Activated CD4-positive, alpha-beta T cell treated with anti-CD3 and anti-CD28 coated beads, Interleukin-2, amount 10 ng/mL, durations not matched to agents 24 days and 14 days (primary cell): ENCODE measurements around the gene JTB. TPM values are rescaled to one million over a fixed set of nuclear protein-coding genes. Genes with fewer than 3 reads are reported as not detected.

Experiments used
- DNase-seq: peaks from one replicate; pipeline ENCODE4 v3.0.0; 2022
- H3K27ac Mint-ChIP-seq: one replicate; pipeline ENCODE4 v1.8.0; 2022; ENCODE audit warnings: mild to moderate bottlenecking, mixed read lengths
- H3K27me3 Mint-ChIP-seq: one replicate; pipeline ENCODE4 v1.8.0; 2022; ENCODE audit warnings: mixed read lengths
- H3K36me3 Mint-ChIP-seq: one replicate; pipeline ENCODE4 v1.8.0; 2022; ENCODE audit warnings: low read depth, mild to moderate bottlenecking, mixed read lengths
- H3K4me1 Mint-ChIP-seq: one replicate; pipeline ENCODE4 v1.8.0; 2021; ENCODE audit warnings: mixed read lengths
- H3K4me3 Mint-ChIP-seq: one replicate; pipeline ENCODE4 v1.8.0; 2022; ENCODE audit warnings: mild to moderate bottlenecking, moderate library complexity, mixed read lengths
- H3K9me3 Mint-ChIP-seq: one replicate; pipeline ENCODE4 v1.8.0; 2021; ENCODE audit warnings: mixed read lengths
- intact Hi-C: fragments of 100-400 bp; cut with micrococcal nuclease; formaldehyde crosslinking; loops from one replicate; pipeline ENCODE4 v1.15.1; 2023
- total RNA-seq: library from RNA; stranded (reverse); gene quantifications from 2 replicates; pipeline ENCODE4 v1.2.3, GENCODE V29; 2022

The JTB gene
- total RNA-seq, 1 donor from 2014 or later, result 195 TPM

DNA sequence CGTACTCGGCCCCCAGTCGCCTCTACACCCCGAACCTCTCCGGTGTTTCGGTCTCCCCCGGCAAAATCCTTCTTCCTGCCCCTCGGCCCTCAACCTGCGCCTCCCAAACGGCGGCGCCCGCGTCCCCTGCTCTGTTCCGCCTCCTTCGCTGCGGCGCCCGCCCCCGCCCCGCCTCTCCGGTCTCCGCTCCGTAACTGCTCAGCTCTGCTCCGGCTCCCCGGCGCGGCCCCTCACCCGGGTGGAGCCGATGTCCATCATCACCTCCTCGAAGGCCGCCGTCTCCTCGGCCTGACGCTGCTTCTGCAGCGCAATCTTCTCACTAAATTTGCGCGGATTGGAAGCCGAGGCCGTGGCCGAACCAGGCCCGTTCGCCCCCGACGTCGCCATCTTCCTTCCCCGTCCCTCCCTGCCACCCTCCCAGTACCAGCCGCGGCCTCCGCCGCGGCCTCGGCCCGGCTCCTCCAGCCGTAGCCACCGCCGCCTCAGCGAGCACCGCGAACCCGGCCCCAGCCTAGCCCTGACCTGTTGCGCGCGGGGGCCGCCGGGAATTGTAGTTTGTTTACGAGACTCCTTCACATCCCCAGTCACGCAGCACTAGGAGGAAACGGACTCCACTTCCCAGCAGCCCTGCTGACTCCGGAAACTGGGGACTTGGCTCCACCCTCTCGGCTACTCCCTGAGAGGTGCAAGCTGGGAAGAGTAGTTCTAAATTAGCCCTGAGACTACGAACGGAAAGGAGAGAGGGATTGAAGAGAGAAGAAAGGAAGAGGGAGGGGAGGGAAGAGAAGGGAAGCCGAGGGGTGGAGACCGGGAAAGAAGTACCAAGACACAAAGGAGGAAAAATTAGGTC lies 19.1 kb downstream of the JTB start, which contains the start of gene CRTC2:
Gene CRTC2, minus strand, starts transcription at position 502 of the 850 bp plus-strand sequence. Its CDS starts 115 bp downstream, at position 387.
- H3K9me3 Mint-ChIP-seq, result no peaks in the 10 kb centered on the region
- H3K4me1 Mint-ChIP-seq, result peaks cover 52% of the 10 kb centered on the region
- H3K27ac Mint-ChIP-seq, result peak within 1 kb of the TSS; percentile 94
- intact Hi-C loops, result loop anchor here (1.0 kb wide), 5 partner anchors 9 to 175 kb away; partner anchors contain the start of genes CREB3L4, DENND4B and JTB
- no peaks in the 10 kb centered on the region for H3K27me3 Mint-ChIP-seq
- peak within 1 kb of the TSS; percentile 88 for H3K4me3 Mint-ChIP-seq
- peaks cover 31% of the 10 kb centered on the region for H3K36me3 Mint-ChIP-seq
- DNase-seq, result peak; percentile 99

DNA sequence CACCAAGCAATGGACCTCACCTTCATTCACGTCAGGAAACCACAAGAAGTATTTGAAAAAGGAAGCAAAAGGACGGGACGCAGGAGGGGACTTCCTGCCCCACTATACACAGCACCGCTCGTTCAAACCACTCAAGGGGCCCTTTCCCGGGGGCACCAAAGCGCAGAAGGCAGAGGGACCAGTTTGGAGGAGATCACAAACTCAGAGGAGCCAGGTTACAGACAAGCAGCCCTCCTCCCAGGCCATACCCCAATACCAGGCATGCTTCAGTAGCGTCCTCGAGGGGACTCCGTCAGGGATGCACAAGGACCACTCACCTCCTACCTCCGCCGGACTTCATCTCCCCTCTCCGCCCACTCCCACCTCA lies 19.7 kb downstream of the JTB start:
- intact Hi-C loops, result loop anchor here (1.0 kb wide), 5 partner anchors 10 to 174 kb away; partner anchors contain the start of genes CREB3L4, DENND4B and JTB
- Mint-ChIP-seq H3K27me3 (no peaks in the 10 kb centered on the region), H3K4me1 (peaks cover 52% of the 10 kb centered on the region), H3K36me3 (peaks cover 34% of the 10 kb centered on the region), H3K27ac (peak overlapping the region; percentile 94), H3K4me3 (peak overlapping the region; percentile 88), H3K9me3 (no peaks in the 10 kb centered on the region)
- DNase-seq, result peak; percentile 86

DNA sequence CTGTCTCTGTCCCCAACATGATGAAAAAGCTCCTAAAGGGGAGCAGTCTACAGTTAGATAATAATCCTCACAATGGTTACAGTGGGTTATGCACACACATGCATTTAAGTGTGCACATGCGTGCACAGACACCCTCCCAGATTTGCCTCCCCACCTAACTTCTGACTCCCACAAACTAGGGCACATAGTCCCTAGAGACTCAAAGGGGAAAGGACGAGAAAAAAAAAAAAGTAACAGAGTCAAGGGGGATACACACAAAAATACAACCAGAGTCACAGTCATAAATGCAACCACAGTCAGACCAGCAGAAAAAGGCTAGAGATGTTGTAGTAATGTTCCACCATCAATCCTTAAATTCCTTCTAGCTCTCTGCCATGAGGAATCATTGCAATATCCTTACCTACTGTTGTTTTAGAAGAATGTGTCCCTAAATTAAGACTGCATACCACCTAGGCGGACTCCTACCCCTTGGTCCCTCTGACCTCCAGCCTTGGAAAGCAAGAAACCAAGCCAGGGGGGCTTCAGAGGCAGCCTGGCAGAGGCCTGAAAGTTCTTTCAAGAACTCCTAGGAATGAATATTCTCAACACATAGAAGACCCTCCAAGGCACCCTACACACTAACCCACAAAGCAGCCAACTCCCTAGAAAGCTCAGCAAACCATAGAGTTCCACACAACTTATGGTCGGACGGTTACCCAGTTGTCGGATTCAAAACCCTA lies 20.3 kb downstream of the JTB start:
- Mint-ChIP-seq H3K27ac (peak overlapping the region; percentile 94), H3K4me1 (peaks cover 47% of the 10 kb centered on the region), H3K27me3 (no peaks in the 10 kb centered on the region), H3K9me3 (no peaks in the 10 kb centered on the region), H3K36me3 (peaks cover 36% of the 10 kb centered on the region), H3K4me3 (peak overlapping the region; percentile 88)
- no peak for DNase-seq
- intact Hi-C loops, result no loop called here

DNA sequence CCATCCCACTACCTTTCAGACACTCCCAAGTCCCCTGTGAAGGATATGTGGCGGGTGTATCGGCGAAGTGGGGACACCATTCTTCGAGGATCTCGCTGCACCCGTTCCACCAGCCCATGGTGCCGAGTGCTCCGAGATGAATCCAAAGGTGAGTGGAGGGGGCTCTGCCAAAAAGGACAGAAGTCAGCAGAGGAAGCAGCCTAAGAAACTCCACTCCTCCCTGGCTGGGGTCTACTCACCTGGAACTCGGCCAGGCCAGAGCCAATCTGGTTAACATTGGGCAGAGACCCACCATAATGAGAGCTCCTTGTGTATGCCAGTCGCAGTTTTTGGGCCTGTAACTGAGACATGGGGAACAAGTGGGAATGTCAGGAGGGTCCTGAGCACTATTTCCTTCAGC lies 22.6 kb downstream of the JTB start:
- peaks cover 43% of the 10 kb centered on the region for H3K36me3 Mint-ChIP-seq
- peaks cover 39% of the 10 kb centered on the region for H3K4me1 Mint-ChIP-seq
- H3K27ac Mint-ChIP-seq, result no peak overlapping the region
- intact Hi-C loops, result no loop called here
- no peaks in the 10 kb centered on the region for H3K27me3 Mint-ChIP-seq
- H3K9me3 Mint-ChIP-seq, result no peaks in the 10 kb centered on the region
- no peak overlapping the region for H3K4me3 Mint-ChIP-seq
- DNase-seq, result no peak

DNA sequence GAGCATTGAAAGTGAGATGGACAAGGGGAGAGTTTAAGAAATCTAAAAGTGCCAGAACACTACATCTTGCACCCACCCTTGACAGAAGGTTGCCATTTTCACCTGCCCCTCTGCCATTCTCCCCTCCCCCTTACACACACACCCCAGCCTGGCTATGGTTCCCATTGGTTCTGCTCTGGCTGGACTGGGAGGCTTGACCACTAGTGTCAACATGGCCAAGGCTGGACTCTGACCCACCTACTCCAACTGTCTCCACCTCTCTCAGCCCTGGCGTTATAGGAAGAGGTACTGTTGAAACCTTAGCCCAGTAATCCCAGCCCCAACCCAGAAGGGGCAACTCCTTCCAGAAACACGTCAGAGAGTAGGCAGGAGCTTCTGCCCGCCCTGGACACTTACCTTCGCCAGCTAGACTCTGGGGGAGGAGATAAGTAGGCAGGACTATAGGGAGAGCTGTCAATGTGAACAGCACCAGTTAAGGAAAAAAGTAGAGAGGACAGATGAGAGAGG lies 23.6 kb downstream of the JTB start:
- Mint-ChIP-seq H3K4me1 (peaks cover 37% of the 10 kb centered on the region), H3K27ac (peak overlapping the region; percentile 45), H3K9me3 (no peaks in the 10 kb centered on the region), H3K27me3 (no peaks in the 10 kb centered on the region), H3K36me3 (peaks cover 47% of the 10 kb centered on the region), H3K4me3 (no peak overlapping the region)
- intact Hi-C loops, result no loop called here
- DNase-seq, result no peak

DNA sequence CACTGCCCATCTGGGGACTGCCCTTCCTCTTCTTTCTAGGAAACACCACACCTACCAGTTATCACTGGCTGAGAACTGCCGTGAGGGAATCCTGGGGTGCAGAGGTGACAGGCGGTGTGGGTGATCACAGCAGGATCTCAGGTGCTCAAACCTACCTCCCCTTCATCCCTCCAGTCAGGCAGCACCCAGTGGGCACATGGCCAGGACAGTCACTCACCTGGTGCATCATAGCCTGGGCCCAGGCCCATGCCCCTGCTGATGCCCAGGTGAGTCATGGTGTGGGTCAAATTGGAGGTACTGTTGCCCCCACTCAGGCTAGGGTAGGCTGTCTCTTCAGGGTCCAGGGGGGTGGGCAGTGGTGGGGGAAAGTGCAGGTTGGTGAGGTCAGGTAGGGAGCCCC lies 25.7 kb downstream of the JTB start:
- H3K36me3 Mint-ChIP-seq, result peaks cover 55% of the 10 kb centered on the region
- intact Hi-C loops, result no loop called here
- DNase-seq, result no peak
- no peak overlapping the region for H3K4me3 Mint-ChIP-seq
- peaks cover 36% of the 10 kb centered on the region for H3K4me1 Mint-ChIP-seq
- no peaks in the 10 kb centered on the region for H3K27me3 Mint-ChIP-seq
- H3K9me3 Mint-ChIP-seq, result no peaks in the 10 kb centered on the region
- H3K27ac Mint-ChIP-seq, result peak overlapping the region; percentile 41

DNA sequence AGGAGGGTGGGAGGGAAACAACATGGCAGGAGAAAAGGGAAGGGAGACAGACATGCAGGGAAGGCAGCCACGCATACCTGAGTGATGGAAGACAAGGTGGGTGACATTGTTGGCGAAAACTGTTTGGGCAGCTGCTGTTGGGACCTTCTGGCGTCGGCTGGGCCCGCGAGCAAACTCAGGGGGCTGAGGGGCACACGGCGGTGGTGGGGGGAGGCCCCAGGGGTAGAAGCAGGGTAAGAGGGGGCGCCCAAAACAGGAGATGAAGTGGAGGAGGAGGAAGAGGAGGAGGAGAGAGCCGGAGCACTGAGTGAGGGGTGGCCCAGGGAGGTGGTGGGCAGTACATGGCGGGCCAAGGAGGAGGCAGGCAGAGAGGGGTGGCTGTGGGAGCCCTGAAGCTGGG lies 26.3 kb downstream of the JTB start:
- peaks cover 32% of the 10 kb centered on the region for H3K4me1 Mint-ChIP-seq
- DNase-seq, result no peak
- no peak overlapping the region for H3K4me3 Mint-ChIP-seq
- intact Hi-C loops, result no loop called here
- H3K36me3 Mint-ChIP-seq, result peaks cover 55% of the 10 kb centered on the region
- H3K27ac Mint-ChIP-seq, result no peak overlapping the region
- H3K27me3 Mint-ChIP-seq, result no peaks in the 10 kb centered on the region
- no peaks in the 10 kb centered on the region for H3K9me3 Mint-ChIP-seq

DNA sequence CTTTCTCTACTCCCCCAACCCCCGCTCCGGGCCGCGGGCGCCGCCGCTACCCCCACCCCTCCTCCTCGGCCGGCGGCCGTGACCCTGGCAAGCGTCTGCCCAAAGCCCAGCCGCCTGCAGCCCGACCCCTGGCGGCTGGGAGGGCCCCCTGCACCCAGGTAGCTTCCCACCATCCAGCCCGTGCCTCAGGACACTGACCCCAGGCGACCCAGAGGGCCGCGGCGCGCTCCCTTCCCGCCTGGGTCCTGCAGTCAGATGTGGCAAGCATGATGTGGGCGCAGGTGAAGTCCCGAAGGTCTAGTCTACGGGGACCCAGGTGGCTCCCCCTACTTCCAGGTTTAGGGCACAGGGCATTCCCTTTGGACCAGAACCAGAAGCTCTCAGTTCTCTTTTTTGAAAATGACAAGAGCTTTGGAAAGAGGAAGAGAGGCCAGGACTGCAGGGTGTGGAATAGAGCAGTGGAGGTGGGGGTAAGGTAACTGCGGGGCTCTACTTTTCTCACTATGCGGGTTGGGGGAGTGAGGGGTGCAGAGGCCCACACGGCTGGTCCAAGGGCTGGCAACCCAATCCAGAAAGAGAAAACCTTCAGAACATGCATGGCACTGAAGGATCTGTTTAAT lies 30.7 kb downstream of the JTB start, which contains the start of gene DENND4B:
Gene DENND4B, minus strand, starts transcription at position 97 of the 620 bp plus-strand sequence. CDS start 2,344 bp downstream, outside the sequence.
- Mint-ChIP-seq H3K4me3 (peak within 1 kb of the TSS; percentile 96), H3K27ac (peak within 1 kb of the TSS; percentile 96), H3K27me3 (no peaks in the 10 kb centered on the region), H3K4me1 (peaks cover 35% of the 10 kb centered on the region), H3K36me3 (peaks cover 61% of the 10 kb centered on the region), H3K9me3 (no peaks in the 10 kb centered on the region)
- DNase-seq, result peak; percentile 93
- intact Hi-C loops, result loop anchor here (1.0 kb wide), 4 partner anchors 12 to 149 kb away; partner anchors contain the start of gene CRTC2

DNA sequence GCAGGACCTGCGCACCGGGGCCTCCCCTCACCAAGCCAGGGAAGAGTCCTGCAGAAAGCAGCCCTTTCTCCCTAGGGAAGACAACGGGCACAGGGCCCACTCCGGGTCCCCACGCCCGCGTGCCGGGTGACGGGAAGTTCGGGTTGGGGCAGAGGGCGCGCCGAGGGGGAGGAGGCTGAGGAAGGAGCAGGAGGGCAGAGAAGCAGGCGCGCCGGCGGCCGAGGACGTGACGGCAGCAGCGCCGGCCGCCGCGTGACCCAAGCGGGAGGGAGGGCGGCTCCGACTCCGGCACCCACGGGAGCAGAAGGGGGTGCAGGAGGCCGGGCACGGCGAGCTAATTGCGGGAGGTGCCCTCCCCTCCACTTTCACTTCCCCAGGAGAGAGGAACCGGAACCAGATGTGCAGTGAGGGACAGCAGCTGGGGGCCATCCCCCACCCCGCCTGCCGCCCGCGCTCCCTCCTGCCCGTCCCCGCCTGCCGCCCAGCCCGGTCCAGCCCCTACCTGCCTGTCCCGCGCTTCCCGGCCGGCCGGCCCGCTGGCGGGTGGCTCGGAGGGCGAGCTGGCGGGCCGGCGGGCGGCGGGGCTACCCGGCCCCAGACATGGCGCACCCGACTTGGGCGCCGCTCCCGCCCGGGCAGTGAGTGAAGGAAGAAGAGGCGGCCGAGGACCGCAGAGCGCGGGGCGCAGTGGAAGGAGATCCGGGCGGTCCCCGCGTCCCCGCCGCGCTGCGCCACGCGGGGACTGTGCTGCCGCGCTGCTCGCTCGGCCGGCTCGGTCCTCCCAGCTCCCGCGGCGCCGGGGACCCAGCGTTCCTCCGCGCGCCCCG lies 31.5 kb downstream of the JTB start:
- H3K27ac Mint-ChIP-seq, result peak overlapping the region; percentile 96
- H3K9me3 Mint-ChIP-seq, result no peaks in the 10 kb centered on the region
- H3K36me3 Mint-ChIP-seq, result peaks cover 60% of the 10 kb centered on the region
- no peaks in the 10 kb centered on the region for H3K27me3 Mint-ChIP-seq
- peaks cover 35% of the 10 kb centered on the region for H3K4me1 Mint-ChIP-seq
- peak overlapping the region; percentile 96 for H3K4me3 Mint-ChIP-seq
- peak; percentile 92 for DNase-seq
- intact Hi-C loops, result loop anchor here (1.0 to 2.0 kb wide), 5 partner anchors 12 to 149 kb away; partner anchors contain the start of genes CRTC2 and RAB13

DNA sequence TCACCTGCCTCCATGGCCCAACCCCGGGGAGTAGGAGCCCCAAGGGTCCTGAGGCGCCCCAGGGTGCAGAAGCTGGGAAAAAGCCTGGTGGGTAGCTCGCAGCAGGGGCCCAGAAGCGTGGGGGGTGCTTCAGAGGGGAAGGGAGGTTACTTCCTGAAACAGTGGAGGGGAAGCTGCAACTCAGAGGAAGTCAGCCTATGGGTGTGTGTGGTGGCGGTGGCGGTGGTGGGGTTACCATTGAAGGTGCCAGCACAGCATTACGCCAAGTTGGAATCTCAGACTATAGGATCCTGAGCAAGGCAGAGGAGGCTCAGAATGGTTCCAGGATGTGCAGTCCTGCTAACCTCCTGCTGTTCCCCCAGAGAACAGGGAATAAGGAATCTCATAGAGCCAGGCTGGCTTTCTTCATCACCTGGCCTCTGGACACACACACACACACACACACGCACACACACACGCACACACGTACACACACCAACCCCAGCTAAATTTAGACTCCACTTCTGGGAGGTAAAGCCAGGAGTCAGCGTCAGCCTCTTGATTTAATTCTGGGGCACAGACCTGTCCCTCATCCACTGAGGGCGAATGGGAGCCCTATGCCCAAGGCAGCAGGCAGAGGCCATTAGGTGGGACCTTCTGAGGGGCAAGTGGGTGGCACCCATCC lies 32.2 kb downstream of the JTB start:
- no peaks in the 10 kb centered on the region for H3K9me3 Mint-ChIP-seq
- intact Hi-C loops, result loop anchor here (2.0 kb wide), 1 partner anchor 42 kb away; the partner anchor contains the start of gene RAB13
- peak overlapping the region; percentile 96 for H3K27ac Mint-ChIP-seq
- H3K4me3 Mint-ChIP-seq, result peak overlapping the region; percentile 96
- H3K36me3 Mint-ChIP-seq, result peaks cover 58% of the 10 kb centered on the region
- H3K4me1 Mint-ChIP-seq, result peaks cover 33% of the 10 kb centered on the region
- H3K27me3 Mint-ChIP-seq, result no peaks in the 10 kb centered on the region
- peak; percentile 93 for DNase-seq

DNA sequence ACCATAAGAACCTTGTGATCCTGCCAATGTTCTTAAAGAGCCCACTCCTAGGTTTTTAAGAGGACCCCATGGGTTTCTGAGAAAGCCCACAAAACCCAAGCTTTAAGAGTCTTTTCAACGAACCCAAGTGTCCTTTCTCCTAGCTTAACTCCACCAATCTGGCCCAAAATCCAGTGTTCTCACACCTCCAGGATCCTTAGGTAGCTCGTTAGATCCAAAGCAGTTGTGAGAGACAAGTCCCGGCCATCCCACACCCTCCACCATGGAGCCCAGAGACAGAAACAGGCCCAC lies 32.7 kb downstream of the JTB start:
- peaks cover 60% of the 10 kb centered on the region for H3K36me3 Mint-ChIP-seq
- H3K27me3 Mint-ChIP-seq, result no peaks in the 10 kb centered on the region
- peak overlapping the region; percentile 96 for H3K4me3 Mint-ChIP-seq
- no peak for DNase-seq
- H3K27ac Mint-ChIP-seq, result peak overlapping the region; percentile 96
- intact Hi-C loops, result loop anchor here (2.0 kb wide), 1 partner anchor 42 kb away; the partner anchor contains the start of gene RAB13
- H3K9me3 Mint-ChIP-seq, result no peaks in the 10 kb centered on the region
- H3K4me1 Mint-ChIP-seq, result peaks cover 30% of the 10 kb centered on the region

DNA sequence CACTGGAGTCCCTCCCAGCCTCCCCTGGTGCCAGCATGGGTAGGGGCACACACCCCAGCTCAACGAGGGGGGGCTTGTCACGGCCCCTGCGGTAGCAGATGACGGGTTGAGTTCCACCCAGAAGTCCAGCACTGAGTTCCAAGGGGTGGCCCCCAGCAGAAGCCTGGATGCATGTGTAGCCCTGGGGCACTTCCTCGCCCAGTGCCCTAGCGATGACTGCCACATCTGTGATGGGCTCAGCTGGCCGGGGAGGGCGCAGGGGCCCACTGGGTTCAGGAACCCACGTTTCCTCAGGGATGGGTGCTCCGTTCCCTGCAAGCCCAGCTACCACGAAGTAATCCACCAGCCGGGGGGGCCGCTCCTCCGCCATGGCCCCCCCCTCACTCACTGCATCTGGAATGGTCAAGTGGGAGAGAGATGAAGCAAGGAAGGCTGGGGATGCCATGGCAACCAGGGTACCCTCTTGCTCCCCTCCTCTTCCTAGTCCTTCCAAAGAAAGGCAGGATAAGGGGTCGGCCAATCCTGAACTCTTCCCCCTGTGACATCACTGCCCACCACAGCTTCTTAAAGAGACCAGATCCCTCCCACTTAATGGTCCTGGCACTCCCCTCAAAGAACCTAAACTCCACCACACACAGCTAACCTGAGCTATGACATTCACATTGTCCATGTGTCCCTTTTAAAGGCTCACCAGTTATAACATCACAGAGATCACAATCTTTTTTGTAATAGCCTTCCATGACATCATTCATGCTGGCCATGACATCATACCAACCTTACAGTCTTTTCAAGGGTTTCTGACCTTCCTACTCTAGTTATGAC lies 33.3 kb downstream of the JTB start:
- peak overlapping the region; percentile 96 for H3K27ac Mint-ChIP-seq
- H3K27me3 Mint-ChIP-seq, result no peaks in the 10 kb centered on the region
- intact Hi-C loops, result loop anchor here (2.0 kb wide), 1 partner anchor 43 kb away; the partner anchor contains the start of gene RAB13
- DNase-seq, result peak; percentile 75
- peaks cover 64% of the 10 kb centered on the region for H3K36me3 Mint-ChIP-seq
- H3K9me3 Mint-ChIP-seq, result no peaks in the 10 kb centered on the region
- peaks cover 30% of the 10 kb centered on the region for H3K4me1 Mint-ChIP-seq
- H3K4me3 Mint-ChIP-seq, result peak overlapping the region; percentile 96
